Measurements from ENCODE around the gene MRPL12. TPM values are rescaled to one million over a fixed set of nuclear protein-coding genes. Genes with fewer than 3 reads are reported as not detected.

MRPL12 gene
- total RNA-seq, 6 donors from 2014 or later = 29.3 to 69.8 (median 47.8) TPM

- H3K36me3 ChIP-seq = no peaks in the 10 kb centered on the region
- peak; percentile 14 to 51 for ATAC-seq (ENCODE audit: low FRiP score in 2 of 2)
- no peaks in the 10 kb centered on the region for H3K27me3 ChIP-seq
- DNase-seq = peak in 1 of 2 donors; percentile 63
- no peak overlapping the region for H3K4me3 ChIP-seq
- H3K27ac ChIP-seq = no peak overlapping the region
- no peaks in the 10 kb centered on the region for H3K9me3 ChIP-seq
- WGBS, 2 donors = 42 to 51% methylated on average over 11 to 14 of the region's 26 CpGs
- peaks cover 0 to 14% (median 6%) of the 10 kb centered on the region in 4 donors for H3K4me1 ChIP-seq
- TF ChIP-seq CTCF (IDR thresholded peaks at IDR 0.05) = no peak
Measured at GRCh38 chr17:81741594-81742452, 38.7 kb downstream of the MRPL12 start.

Small RNA genes within 50 kb of the gene (small RNA-seq; reads per million reads assigned to genes)
- 0 to 0.25 (median 0) reads per million in 4 donors for gene MIR6786

Other genes with a start within 250 kb of the MRPL12 start
- gene ACTG1, start 190.6 kb upstream of the MRPL12 start, total RNA-seq = 1,000 to 10,000 TPM in 5 of 6 donors, 100 to 1,000 TPM in 1; 902 to 3,864 (median 2,097) TPM
- 10 to 100 TPM in 1 of 6 donors, 1 to 10 TPM in 5; 2.7 to 37.7 (median 3.9) TPM for gene FSCN2, start 175.0 kb upstream of the MRPL12 start, total RNA-seq
- 10 to 100 TPM; 22.0 to 70.2 (median 32.5) TPM for gene FAAP100, start 151.0 kb upstream of the MRPL12 start, total RNA-seq
- 100 to 1,000 TPM in 2 of 6 donors, 10 to 100 TPM in 4; 59.9 to 373 (median 87.4) TPM for gene NPLOC4, start 66.3 kb upstream of the MRPL12 start, total RNA-seq
- gene TSPAN10, start 66.2 kb upstream of the MRPL12 start, total RNA-seq = 1 to 10 TPM in 3 of 6 donors, under 1 TPM in 3; 0.61 to 2.8 (median 1.0) TPM
- 10 to 100 TPM in 1 of 6 donors, 1 to 10 TPM in 2, not detected in 3; 1.0 to 12.6 (median 1.7) TPM for gene PDE6G, start 46.8 kb upstream of the MRPL12 start, total RNA-seq
- 10 to 100 TPM; 32.2 to 46.7 (median 38.5) TPM for gene OXLD1, start 36.8 kb upstream of the MRPL12 start, total RNA-seq
- gene CCDC137, start 36.6 kb upstream of the MRPL12 start, total RNA-seq = 10 to 100 TPM; 10.8 to 49.2 (median 12.6) TPM
- 10 to 100 TPM; 16.9 to 47.1 (median 20.5) TPM for gene ARL16, start 19.6 kb upstream of the MRPL12 start, total RNA-seq
- gene HGS, start 19.4 kb upstream of the MRPL12 start, total RNA-seq = 100 to 1,000 TPM in 4 of 6 donors, 10 to 100 TPM in 2; 74.7 to 164 (median 108) TPM
- gene SLC25A10, start 8.9 kb downstream of the MRPL12 start, total RNA-seq = 10 to 100 TPM in 5 of 6 donors, 1 to 10 TPM in 1; 9.9 to 20.2 (median 12.7) TPM
- 10 to 100 TPM in 1 of 6 donors, not detected in 5; 11.1 TPM for gene GCGR, start 100.8 kb downstream of the MRPL12 start, total RNA-seq
- gene MCRIP1, start 129.9 kb downstream of the MRPL12 start, total RNA-seq = 100 to 1,000 TPM in 1 of 6 donors, 10 to 100 TPM in 5; 30.1 to 106 (median 70.1) TPM
- gene PPP1R27, start 131.7 kb downstream of the MRPL12 start, total RNA-seq = not detected
- 100 to 1,000 TPM; 374 to 627 (median 531) TPM for gene P4HB, start 157.2 kb downstream of the MRPL12 start, total RNA-seq
- gene ARHGDIA, start 168.0 kb downstream of the MRPL12 start, total RNA-seq = 100 to 1,000 TPM; 171 to 522 (median 302) TPM
- 10 to 100 TPM; 43.0 to 71.0 (median 60.1) TPM for gene ALYREF, start 188.2 kb downstream of the MRPL12 start, total RNA-seq
- 100 to 1,000 TPM in 3 of 6 donors, 10 to 100 TPM in 3; 24.1 to 138 (median 99.2) TPM for gene ANAPC11, start 188.4 kb downstream of the MRPL12 start, total RNA-seq
- 1 to 10 TPM in 1 of 6 donors, under 1 TPM in 2, not detected in 3; 0.37 to 1.8 (median 0.94) TPM for gene NPB, start 198.9 kb downstream of the MRPL12 start, total RNA-seq
- gene PCYT2, start 208.0 kb downstream of the MRPL12 start, total RNA-seq = 10 to 100 TPM; 29.1 to 63.1 (median 52.2) TPM
- 10 to 100 TPM; 35.7 to 87.0 (median 39.7) TPM for gene SIRT7, start 214.8 kb downstream of the MRPL12 start, total RNA-seq
- 10 to 100 TPM; 23.0 to 46.4 (median 28.8) TPM for gene MAFG, start 224.4 kb downstream of the MRPL12 start, total RNA-seq
- 10 to 100 TPM in 4 of 6 donors, 1 to 10 TPM in 2; 8.4 to 42.4 (median 14.6) TPM for gene PYCR1, start 233.9 kb downstream of the MRPL12 start, total RNA-seq
- not detected for gene MYADML2, start 243.9 kb downstream of the MRPL12 start, total RNA-seq

Measured in upper lobe of left lung (tissue), 6 donors.